GM12872 (cell line): Measurements from ENCODE around the gene FGF21.

ENCODE experiments used
- TF ChIP-seq, protein P1 (sequence below): IDR thresholded peaks from 3 replicates; pipeline ENCODE4 v1.5.1; 2011; ENCODE audit warnings: low read depth, mild to moderate bottlenecking, low read length, moderate library complexity; ENCODE audit not compliant: insufficient read depth

The FGF21 gene

GRCh38 chr19:48751845-48752495, 3.4 kb upstream of the FGF21 start:
- TF ChIP-seq, protein P1, sequence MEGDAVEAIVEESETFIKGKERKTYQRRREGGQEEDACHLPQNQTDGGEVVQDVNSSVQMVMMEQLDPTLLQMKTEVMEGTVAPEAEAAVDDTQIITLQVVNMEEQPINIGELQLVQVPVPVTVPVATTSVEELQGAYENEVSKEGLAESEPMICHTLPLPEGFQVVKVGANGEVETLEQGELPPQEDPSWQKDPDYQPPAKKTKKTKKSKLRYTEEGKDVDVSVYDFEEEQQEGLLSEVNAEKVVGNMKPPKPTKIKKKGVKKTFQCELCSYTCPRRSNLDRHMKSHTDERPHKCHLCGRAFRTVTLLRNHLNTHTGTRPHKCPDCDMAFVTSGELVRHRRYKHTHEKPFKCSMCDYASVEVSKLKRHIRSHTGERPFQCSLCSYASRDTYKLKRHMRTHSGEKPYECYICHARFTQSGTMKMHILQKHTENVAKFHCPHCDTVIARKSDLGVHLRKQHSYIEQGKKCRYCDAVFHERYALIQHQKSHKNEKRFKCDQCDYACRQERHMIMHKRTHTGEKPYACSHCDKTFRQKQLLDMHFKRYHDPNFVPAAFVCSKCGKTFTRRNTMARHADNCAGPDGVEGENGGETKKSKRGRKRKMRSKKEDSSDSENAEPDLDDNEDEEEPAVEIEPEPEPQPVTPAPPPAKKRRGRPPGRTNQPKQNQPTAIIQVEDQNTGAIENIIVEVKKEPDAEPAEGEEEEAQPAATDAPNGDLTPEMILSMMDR, result no peak

GRCh38 chr19:48752496-48753365, 2.6 kb upstream of the FGF21 start, which contains the start of gene FUT1:
FUT1 (minus strand) TSS chr19:48752641; CDS start chr19:48751281, 1,360 bp downstream.
- TF ChIP-seq, protein P1, result no peak

GRCh38 chr19:48755787-48756186, 463 bp downstream of the FGF21 start:
- TF ChIP-seq, protein P1, result no peak

DNA sequence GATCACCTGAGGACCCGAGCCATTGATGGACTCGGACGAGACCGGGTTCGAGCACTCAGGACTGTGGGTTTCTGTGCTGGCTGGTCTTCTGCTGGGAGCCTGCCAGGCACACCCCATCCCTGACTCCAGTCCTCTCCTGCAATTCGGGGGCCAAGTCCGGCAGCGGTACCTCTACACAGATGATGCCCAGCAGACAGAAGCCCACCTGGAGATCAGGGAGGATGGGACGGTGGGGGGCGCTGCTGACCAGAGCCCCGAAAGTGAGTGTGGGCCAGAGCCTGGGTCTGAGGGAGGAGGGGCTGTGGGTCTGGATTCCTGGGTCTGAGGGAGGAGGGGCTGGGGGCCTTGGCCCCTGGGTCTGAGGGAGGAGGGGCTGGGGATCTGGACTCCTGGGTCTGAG, 888 bp downstream of the FGF21 start:
- TF ChIP-seq, protein P1, result no peak

GRCh38 chr19:48756686-48757085, 1.4 kb downstream of the FGF21 start:
- TF ChIP-seq, protein P1, result no peak

DNA sequence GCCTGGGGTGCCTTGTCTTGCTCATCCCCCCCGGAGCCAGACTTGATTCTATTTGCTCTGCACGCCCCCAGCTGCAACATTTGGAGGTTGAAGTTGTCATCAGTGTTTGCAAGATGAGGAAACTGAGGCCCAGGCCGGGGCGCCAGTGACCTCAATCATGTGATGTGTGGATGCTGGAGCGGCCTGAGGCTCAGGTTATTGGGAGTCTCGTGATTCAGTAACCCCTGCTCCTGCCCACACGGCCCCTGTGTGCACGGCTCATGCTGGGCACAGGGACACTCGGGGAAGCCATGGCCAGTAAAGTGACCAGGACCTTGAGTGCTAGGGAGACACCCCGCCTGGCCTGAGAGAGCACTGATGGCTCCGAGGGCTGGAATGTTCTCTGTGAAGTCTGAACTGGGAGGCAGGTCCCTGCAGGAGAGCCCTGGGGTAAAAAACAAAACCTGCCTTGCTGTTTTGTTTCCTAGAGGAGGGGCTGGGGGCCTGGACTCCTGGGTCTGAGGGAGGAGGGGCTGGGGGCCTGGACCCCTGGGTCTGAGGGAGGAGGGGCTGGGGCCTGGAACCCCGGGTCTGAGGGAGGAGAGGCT, 1.9 kb downstream of the FGF21 start:
- TF ChIP-seq, protein P1, result no peak

GRCh38 chr19:48757741-48758144, 2.4 kb downstream of the FGF21 start:
- TF ChIP-seq, protein P1, result no peak
